HG03064 (cell line): ENCODE data around the gene ZFYVE1.
"Not testable (repeated sequence)": the region's sequence is repeated elsewhere in the genome, so short reads cannot be mapped to it uniquely, and the experiment has no call there.

Source experiments
- ATAC-seq: cut with Tn5 transposase; IDR thresholded peaks from one replicate; pipeline ENCODE4 v1.9.1; 2021; ENCODE audit warnings: low read depth; ENCODE audit not compliant: unreplicated experiment

The ZFYVE1 gene

DNA sequence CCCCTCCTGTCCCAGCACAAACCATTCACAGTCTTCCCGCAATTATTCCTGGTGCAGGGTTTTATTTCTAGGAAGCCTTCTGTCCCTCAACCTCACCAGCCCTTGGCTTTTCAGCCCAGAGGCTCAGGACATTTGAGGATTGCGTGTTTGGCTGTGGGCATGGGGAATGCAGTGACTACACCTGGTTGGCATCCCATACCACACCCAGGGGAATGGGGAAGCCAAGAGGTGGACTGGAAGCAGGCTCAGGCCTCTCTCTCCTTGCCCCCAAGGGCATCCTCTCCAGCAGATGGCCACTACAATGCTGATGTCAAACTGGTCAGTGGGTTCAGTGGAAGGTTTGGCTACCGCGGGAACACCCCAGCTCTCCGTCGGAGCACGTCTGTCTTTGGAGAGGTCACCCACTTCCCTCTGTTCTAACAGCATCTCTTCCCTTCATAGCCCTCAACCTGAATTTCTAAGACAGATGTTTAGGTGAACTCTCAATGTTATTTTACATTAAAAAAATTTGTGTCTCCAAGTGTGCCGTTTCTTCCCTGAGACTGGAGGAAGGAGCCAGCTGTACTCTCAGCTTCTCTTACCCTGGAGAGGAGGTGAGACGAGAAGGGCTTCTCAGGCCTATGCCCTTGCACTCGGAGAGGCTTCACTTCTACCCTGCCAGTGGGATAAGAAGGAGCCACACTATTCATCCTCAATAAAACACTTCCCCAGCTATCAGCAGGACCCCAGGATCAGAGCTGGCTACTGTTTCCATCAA lies 65.1 kb downstream of the ZFYVE1 start:
- no peak for ATAC-seq

DNA sequence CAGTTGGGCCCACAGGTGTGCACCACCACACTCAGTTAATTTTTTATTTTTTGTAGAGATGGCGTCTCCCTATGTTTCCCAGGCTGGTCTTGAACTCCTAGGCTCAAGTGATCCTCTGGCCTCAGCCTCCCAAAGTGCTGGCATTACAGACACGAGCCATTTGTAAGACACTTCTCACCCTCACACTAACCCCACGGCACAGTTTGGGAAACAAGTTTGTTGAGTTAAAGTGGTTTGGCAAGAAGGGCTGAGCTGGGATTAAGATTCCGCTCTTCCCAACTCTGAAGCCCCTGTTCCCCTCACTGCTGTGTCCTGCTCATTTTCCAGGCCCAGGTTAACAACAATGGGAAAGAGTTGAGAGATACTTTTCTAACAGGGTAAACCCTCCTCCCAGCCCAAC lies 65.9 kb downstream of the ZFYVE1 start:
- ATAC-seq = not testable (repeated sequence)

DNA sequence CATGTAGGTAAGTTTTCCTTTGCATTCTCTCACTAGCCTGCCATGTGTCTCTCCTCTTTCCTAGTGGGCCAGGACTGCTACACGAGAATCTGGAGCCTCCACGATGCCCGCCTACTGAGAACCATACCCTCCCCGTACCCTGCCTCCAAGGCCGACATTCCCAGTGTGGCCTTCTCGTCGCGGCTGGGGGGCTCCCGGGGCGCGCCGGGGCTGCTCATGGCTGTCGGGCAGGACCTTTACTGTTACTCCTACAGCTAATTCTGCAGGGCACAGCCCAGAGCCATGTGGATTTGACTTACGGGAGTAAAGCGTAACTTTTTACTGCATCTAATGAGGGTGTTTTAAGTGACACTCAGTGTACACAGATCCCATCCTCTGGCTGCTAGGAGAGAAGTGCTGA lies 68.4 kb downstream of the ZFYVE1 start:
- ATAC-seq = no peak

DNA sequence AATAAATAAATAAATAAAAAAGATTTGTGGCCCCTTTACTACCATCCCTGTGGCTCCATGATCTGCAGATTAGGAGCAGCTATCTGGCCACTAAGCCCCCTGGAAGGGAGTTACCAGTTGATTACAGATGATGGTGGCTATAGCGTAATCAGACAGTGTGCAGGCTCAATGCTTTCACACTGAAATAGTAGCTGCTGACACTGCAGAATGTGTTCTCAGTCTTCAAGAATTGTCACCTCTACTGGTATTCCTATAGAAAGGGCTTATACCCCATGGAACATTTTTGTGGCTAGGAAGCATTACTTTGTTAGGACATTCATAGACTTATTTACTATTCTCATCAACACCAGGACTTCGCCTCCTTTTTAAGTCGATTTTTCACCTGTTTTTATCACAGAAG lies 69.7 kb downstream of the ZFYVE1 start:
- ATAC-seq = no peak

DNA sequence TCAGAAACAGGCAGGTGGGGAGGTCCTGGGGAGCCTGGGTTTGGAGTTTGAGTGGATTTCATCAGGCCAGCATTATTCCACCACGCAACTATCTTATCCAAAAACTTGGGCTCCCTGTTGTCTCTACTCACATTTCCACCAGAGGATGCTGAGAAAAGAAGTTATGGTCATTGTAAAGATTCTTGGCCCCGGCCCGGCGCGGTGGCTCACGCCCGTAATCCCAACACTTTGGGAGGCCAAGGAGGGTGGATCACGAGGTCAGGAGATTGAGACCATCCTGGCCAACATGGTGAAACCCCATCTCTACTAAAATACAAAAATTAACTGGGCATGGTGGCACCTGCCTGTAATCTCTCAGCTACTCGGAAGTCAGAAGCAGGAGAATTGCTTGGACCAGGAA lies 70.2 kb downstream of the ZFYVE1 start:
- not testable (repeated sequence) for ATAC-seq

DNA sequence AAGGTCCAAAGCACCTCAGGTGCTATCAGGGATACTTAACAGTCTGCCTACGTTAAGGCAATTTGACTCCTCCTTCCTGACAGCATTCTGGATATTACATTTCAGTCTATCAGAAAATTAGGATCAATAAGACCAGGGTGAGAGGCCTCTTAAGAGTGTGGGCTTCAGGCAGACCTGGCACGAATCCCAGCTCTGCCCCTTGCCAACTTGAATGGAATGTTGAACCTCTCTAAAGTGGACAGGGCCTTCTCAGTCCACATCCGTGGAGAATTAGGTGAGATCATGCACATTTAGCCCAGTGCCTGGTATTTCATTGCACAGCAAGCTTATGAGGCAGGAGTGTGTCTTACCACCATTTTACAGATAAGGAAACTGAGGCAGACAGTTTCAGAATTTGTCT lies 74.7 kb downstream of the ZFYVE1 start:
- ATAC-seq = no peak

DNA sequence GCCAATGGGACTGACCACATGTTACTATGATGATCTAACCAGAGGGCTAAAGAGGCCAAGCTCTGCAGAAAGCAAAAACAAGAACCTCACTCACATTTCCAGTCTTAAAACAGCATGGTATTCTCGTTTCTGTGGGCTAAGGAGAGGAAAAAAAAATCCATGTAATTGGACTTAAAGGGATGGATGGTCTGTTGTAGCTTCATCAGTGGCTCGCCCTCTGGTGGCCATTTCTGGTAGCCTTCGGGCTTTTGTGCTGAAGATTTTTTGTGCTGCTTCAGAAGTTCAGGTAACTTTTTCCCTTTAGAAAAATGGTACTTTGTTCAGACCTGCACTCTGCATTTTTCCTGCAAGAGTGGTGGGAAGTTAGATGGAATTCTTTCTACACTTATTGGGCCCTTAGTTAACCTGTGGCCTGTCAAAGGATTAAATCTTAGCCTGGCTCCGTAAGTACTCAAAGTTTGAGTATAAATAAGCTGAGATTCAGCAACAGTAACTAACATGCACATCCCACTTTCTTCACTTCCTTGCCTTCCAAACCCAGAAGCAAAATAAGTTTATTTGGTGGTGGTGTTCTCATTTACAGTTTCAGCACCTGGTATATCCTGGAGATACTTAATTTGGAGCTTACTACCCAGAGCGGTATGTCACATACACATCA lies 78.3 kb downstream of the ZFYVE1 start:
- no peak for ATAC-seq

DNA sequence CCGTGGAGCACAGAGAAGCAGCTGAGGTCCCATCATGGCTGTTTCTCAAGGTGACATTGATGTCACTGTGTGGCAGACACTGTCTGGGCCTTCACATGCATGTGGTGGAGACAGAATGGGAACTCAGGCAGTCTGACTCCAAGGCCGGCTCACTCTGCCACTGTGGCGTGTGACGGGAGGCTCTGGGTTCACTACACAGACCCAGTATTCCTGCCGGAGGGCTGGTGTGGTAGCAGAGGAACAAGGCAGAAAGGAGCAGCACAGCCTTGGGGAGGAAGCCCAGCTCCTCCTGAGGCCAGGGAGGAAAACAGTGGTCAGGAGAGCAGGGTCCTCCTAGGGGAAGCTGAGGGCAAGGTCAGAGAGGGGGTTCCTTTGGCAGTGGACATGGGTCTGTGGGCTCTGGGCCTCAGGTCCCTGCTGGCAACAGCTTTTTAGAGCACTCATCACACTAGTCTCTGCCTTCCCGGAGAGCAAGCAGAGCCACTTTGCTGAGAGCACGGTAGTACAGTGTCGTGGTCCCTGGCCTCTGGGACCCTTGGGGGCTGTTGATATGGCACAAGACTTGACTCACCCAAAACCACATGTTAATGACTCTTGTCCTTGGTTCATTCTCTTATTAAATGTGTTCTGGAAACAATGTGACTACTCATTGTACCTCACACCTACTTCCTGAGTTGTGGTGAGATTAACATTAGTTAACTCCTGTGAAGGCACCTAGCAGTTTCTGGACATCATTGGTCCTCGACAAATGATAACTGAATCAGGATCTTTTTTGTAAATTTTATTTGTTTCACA lies 79.3 kb downstream of the ZFYVE1 start:
- no peak for ATAC-seq

DNA sequence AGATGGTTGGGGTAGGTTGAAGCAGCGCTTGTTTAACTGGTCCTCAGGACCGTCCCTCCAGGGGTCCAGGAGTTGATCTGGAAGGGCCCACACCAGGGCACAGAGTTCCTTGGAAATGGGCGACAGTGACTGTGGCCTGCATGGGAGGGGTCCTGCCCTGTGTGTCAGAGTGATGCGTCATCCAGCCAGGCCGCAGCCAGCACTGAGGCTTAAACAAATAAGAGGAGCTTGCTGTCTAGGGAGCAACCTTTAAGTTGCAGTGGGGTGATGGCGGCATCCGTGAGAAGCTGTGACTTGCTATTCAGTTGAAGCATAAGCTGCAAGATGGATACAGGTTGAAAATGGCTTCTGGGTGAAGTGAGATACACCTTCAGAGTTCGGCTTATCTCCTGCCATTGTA lies 80.4 kb downstream of the ZFYVE1 start:
- ATAC-seq = no peak

DNA sequence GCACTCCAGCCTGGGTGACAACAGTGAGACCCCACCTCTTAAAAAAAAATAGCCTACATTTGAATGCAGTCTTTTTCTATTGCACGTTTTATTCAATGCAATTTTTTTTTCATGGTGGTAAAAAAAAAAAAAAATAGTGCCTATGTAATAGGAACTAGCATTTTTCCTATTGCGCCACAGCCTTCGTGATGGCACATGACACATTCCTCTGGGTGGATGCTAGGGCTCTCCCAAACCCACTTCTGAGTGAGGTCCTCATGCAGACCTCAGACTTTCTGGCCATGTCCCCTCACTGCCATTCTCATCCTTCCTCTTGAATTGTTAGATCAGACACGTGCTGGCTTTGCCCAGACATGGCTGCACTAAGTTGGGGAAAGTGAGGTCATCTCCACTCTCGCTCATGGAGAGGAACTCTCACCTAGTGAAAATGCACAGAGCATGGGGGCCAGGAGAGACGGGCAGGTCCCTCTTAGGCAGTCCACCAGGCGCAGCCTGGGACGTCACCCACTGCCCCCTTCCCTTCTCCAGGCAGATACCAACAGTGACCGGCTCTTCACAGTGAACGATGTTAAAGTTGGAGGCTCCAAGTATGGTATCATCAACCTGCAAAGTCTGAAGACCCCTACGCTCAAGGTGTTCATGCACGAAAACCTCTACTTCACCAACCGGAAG lies 81.4 kb downstream of the ZFYVE1 start:
- ATAC-seq = no peak

DNA sequence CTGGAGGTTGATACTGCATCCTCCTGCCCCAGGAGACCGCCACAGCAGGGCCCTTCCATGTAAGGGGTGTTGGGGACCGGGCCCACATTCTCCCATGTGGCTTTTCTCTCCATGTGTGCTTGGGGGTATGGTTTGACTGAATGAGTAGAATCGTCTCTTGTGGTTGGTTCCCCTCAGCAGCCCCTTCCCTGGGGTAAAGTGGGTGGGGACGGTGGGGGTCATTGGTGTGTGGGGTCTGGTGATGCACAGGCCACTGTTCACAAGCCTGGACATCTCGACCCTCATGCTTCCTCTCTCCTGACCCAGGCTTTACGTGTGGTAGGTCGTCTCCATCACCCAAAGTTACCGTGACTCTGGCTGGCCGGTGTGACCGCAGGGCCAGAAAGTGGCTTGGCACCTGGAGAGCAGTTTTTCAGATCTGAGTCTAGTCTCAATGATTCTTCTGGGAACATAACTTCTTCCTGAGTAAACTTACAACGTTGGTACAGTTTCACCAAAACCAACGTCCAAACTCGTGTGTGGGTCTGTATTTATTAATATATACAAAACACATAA lies 83.0 kb downstream of the ZFYVE1 start:
- ATAC-seq = no peak

DNA sequence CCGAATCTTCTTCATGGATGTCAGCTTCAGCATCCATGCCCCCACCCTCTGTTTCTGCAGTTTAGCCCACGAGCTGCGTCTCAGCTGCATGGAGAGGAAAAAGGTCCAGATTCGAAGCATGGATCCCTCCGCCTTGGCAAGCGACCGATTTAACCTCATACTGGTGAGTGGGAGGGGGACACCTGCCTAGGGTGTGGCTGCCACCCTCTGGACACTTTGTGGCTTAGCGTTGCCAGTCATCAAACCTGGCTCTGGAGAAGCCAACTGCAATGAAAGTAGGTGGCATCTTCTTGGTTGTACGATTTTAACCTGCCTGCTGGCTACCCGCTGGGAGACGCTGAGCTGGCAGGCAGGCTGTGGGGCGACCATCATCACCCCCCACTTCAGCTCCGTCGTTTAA lies 84.0 kb downstream of the ZFYVE1 start:
- no peak for ATAC-seq

DNA sequence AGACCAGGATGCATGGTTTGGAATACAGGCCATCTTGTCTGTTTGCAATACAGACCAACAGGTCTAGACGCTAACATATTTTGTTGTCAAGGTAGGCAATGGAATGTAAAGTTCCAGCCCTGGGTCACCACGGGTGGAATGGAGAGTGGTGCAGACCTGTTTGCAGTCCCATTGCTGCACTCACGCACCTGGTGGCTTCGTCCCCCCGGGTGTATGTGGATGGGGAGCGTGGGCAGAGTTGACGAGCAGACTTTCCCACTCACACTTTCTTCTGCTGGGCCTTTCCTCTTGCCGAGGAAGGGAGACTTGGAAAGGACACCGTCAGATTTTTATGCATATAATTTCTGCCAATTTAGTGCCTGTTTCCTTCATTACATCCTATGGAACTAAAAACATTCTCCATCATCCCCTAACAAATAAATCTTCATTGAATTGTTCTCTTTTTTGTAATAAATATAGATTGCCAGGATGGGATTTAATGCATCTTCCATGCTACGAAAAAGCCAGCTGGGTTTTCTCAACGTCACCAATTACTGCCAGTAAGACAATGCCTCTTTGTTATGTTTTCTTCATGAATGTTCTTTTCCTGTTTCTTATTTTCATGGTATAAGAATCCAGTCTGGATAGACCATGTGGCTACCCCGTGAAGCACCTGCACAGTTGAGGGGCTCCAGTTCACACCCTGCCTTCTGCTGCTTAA lies 85.5 kb downstream of the ZFYVE1 start:
- ATAC-seq = no peak

DNA sequence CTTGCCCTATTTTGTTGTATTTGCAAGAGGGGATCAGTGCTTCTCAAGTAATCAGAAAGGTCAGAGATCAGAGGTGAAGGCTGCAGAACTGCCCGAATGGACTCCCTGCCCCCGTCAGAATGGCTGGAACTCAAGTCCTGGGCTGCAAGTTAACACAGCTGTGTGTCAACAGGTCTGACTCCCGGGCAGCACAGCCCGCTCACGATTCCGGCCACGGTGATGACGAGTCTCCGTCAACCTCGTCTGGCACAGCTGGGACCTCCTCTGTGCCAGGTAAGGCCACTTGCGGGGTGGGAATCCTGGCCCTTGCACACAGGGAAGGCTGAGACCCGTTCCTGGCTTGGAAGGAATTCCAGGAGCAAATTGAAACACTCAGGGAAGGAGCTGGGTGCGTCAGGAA lies 87.3 kb downstream of the ZFYVE1 start:
- no peak for ATAC-seq

DNA sequence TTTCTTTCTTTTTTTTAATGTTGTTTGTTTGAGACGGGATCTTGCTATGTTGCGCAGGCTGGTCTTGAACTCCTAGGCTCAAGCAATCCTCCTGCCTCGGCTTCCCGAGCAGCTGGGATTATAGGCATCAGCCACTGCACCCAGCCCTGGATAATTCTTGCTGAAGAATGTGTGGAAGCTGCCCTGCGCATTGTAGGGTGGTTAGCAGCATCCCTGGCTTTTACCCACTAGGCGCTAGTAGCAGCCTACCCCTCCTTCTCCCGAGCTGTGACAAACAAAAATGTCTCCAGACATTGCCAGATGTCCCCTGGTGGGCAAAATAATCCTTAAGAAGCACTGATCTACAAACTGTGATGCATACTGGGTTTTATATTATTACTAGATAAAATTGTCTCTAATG lies 94.0 kb downstream of the ZFYVE1 start:
- ATAC-seq = no peak

DNA sequence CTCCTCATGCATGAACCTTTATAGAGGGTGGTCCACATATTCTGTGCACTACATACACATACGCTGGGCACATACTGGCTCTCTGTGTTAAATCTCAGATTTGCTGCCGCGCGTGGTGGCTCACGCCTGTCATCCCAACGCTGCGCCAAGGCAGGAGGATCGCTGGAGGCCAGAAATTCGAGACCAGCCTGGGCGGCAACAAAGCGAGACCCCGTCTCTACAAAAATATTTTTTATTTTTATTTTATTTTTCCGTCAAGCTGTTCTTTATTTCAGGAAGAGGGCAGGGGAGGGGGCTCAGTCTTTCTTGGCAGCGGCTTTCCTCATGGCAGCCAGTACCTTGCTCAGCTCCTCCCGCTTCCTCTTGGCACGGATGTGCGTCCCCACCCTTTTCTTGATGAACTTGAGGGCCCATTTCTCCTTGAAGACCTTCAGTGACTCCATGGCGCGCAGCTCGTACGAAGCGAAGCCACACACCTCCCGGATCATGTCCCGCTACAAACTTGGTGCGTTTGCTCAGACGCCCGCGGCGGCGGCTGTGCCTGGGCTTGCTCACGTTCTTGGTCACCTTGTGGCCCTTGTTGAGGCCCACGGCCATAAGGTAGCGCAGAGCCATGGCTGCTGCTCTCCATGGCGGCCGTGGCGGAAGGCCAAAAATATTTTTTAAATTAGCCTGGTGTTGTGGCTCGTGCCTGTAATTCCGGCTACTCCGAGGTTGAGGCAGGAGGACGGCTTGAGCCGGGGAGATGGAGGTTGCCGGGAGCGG lies 97.4 kb downstream of the ZFYVE1 start:
- no peak for ATAC-seq

DNA sequence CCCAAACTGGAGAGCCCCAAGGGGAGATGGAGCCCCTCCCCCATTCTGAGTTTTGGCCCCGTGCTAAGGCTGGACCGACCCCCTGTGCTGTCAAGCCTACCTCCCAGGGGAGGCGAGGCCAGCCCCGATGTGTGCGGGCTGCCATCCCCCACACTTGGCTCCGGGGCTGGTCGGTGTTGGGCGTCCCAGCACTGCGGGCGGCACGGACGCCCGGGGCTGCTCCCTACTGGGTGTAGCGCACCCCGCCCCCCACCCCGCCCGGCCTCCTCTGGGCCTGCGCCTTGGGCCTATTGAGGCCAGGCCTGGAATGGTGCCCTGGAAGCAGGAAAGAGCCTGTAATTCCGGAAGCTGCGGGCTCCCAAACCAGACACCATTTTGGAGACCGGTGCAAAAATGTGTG lies 98.0 kb downstream of the ZFYVE1 start:
- ATAC-seq = no peak

DNA sequence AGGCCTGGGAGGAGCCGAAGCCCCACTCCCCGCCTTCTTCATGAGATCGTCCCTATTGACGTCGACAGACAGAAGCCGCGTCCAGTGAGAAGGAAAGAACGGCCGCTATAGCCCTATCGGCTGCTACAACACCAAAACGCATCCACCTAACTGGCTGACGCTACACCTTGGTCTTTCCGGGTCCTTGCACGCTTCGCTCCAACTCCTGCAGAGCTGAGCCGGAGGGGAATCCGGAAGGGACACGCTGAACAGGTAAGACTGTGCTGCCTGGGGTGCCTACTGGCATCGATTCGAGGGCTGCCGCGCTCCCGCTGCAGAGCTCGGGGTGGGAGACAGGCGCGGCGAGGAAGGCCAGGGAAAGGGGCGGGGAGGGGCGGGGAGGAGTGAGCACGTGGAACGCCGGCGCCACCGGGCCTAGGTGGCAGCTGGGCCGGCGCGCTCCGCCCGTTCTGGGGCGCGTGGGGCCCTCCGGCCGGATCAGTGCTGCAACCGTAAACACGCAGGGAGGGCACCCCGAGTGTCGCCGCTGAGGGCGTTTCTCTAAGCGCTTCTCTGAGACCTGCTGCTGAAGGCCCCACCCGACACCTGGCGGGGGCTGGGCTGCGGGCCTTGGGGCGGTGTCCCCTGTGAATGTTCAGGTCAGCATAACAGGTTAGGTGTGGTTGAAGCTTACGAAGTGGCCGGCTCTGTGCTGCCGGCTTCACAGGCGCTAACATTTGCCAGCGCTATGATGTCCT lies 100.4 kb downstream of the ZFYVE1 start, which contains the start of gene DCAF4:
Gene DCAF4, plus strand, starts transcription at position 173 of the 737 bp plus-strand sequence. CDS start 11,515 bp downstream, outside the sequence.
- peak; percentile 90 for ATAC-seq
